ENCODE results near the gene CLDN6. TPM values are rescaled to one million over a fixed set of nuclear protein-coding genes. Genes with fewer than 3 reads are reported as not detected.

Gene CLDN6
- total RNA-seq, 1 donor, result under 0.01 TPM

GRCh38 chr16:3025032-3026002, 7.3 kb upstream of the CLDN6 start:
- peaks cover 24% of the 10 kb centered on the region for H3K36me3 ChIP-seq (ENCODE audit: insufficient read depth, low read length)
- H3K27me3 ChIP-seq (ENCODE audit: insufficient read depth, low read length), result peaks cover 16% of the 10 kb centered on the region
- TF ChIP-seq CTCF (IDR thresholded peaks at IDR 0.05; ENCODE audit: extremely low read depth, low read depth, low read length), result no peak
- no peak overlapping the region for H2AFZ ChIP-seq (ENCODE audit: low read length)
- peaks cover 20% of the 10 kb centered on the region for H3K4me1 ChIP-seq (ENCODE audit: insufficient read depth, low read length)
- H3K27ac ChIP-seq (ENCODE audit: low read depth, low read length), result no peak overlapping the region
- H3K79me2 ChIP-seq (ENCODE audit: insufficient read depth, low read length), result no peaks in the 10 kb centered on the region
- peaks cover 42% of the 10 kb centered on the region for H4K20me1 ChIP-seq (ENCODE audit: insufficient read depth, low read length)
- H3K9me3 ChIP-seq (ENCODE audit: low read depth, low read length), result no peaks in the 10 kb centered on the region
- no peak overlapping the region for H3K4me3 ChIP-seq (ENCODE audit: insufficient read depth, low read length)
- DNase-seq (ENCODE audit: insufficient read length, low spot score, missing footprints), result no peak
- H3K4me2 ChIP-seq (ENCODE audit: insufficient read depth, low read length), result no peak overlapping the region

- Histone ChIP-seq H2AFZ (ENCODE audit: low read length) (no peak within 1 kb of the TSS), H4K20me1 (ENCODE audit: insufficient read depth, low read length) (peaks cover 39% of the 10 kb centered on the region), H3K4me2 (ENCODE audit: insufficient read depth, low read length) (peak within 1 kb of the TSS; percentile 96), H3K36me3 (ENCODE audit: insufficient read depth, low read length) (peaks cover 24% of the 10 kb centered on the region), H3K79me2 (ENCODE audit: insufficient read depth, low read length) (no peaks in the 10 kb centered on the region), H3K4me3 (ENCODE audit: insufficient read depth, low read length) (peak within 1 kb of the TSS; percentile 94), H3K27me3 (ENCODE audit: insufficient read depth, low read length) (peaks cover 4% of the 10 kb centered on the region), H3K4me1 (ENCODE audit: insufficient read depth, low read length) (peaks cover 20% of the 10 kb centered on the region), H3K9me3 (ENCODE audit: low read depth, low read length) (no peaks in the 10 kb centered on the region), H3K27ac (ENCODE audit: low read depth, low read length) (peak within 1 kb of the TSS; percentile 98)
- TF ChIP-seq CTCF (IDR thresholded peaks at IDR 0.05; ENCODE audit: extremely low read depth, low read depth, low read length), result no peak
- peak; percentile 99 for DNase-seq (ENCODE audit: insufficient read length, low spot score, missing footprints)
Measured at GRCh38 chr16:3023669-3024478, 5.9 kb upstream of the CLDN6 start, which contains the start of the genes HCFC1R1 and THOC6. Gene HCFC1R1 (minus strand): TSS chr16:3023942. CDS start chr16:3023941, 1 bp downstream. Gene THOC6 (plus strand): TSS chr16:3024035. CDS start chr16:3024327, 292 bp downstream.

- Histone ChIP-seq H3K36me3 (ENCODE audit: insufficient read depth, low read length) (peaks cover 24% of the 10 kb centered on the region), H3K4me3 (ENCODE audit: insufficient read depth, low read length) (peak overlapping the region; percentile 94), H3K9me3 (ENCODE audit: low read depth, low read length) (no peaks in the 10 kb centered on the region), H3K79me2 (ENCODE audit: insufficient read depth, low read length) (no peaks in the 10 kb centered on the region), H3K4me1 (ENCODE audit: insufficient read depth, low read length) (peaks cover 20% of the 10 kb centered on the region), H2AFZ (ENCODE audit: low read length) (no peak overlapping the region), H3K27me3 (ENCODE audit: insufficient read depth, low read length) (peaks cover under 1% of the 10 kb centered on the region), H3K4me2 (ENCODE audit: insufficient read depth, low read length) (peak overlapping the region; percentile 96), H4K20me1 (ENCODE audit: insufficient read depth, low read length) (peaks cover 34% of the 10 kb centered on the region), H3K27ac (ENCODE audit: low read depth, low read length) (peak overlapping the region; percentile 98)
- DNase-seq (ENCODE audit: insufficient read length, low spot score, missing footprints), result peak; percentile 94
- no peak for TF ChIP-seq CTCF (IDR thresholded peaks at IDR 0.05; ENCODE audit: extremely low read depth, low read depth, low read length)
Measured at GRCh38 chr16:3023415-3023668, 5.4 kb upstream of the CLDN6 start.
